GM12878 (cell line): ENCODE data around the gene NELFE. TPM values are rescaled to one million over a fixed set of nuclear protein-coding genes. Genes with fewer than 3 reads are reported as not detected.

ENCODE experiments used
- ATAC-seq: fragments of 200-7000 bp; cut with Tn5 transposase; 3 replicates; pipeline ENCODE4 v1.9.1; 2020; ENCODE audit warnings: mild to moderate bottlenecking, moderate library complexity
- BruUV-seq: library from RNA; stranded (reverse); fragments of 400-500 nt; replicated peaks from 2 replicates; lab custom pipeline; 2021; lab: Mats Ljungman, UMichigan
- CTCF ChIA-PET: fragments of 300-600 bp; sonication (Branson Sonifier 250); formaldehyde crosslinking; extraction: SDS; loops from one replicate; lab custom pipeline; 2021; ENCODE audit warnings: inconsistent platforms; lab: Yijun Ruan, JAX
- POLR2A ChIA-PET: fragments of 350-600 bp; formaldehyde crosslinking; extraction: SDS; loops from one replicate; lab custom pipeline; 2021; ENCODE audit warnings: inconsistent platforms; lab: Charles Lee
- RAD21 ChIA-PET: fragments of 300-600 bp; sonication (Branson Sonifier 250); formaldehyde crosslinking; loops from one replicate; lab custom pipeline; 2023; ENCODE audit warnings: antibody characterized with exemption; ENCODE audit not compliant: unreplicated experiment; lab: Charles Lee
- SMC1A ChIA-PET: fragments of 300-600 bp; sonication (Branson Sonifier 250); formaldehyde crosslinking; loops from one replicate; lab custom pipeline; 2023; ENCODE audit not compliant: unreplicated experiment, uncharacterized antibody; lab: Charles Lee
- DNase-seq: peaks from one replicate; pipeline ENCODE4 v3.0.0-alpha.2; 2011; ENCODE audit warnings: low read depth, low spot score
- FAIRE-seq: peaks from 3 replicates; lab custom pipeline; 2011; peaks lifted over from hg19 to GRCh38; lab: Jason Lieb, UNC
- H2AFZ ChIP-seq: 2 replicates; pipeline ENCODE4 v1.6.0; 2011; ENCODE audit warnings: low read depth, low read length, control low read depth; ENCODE audit not compliant: control insufficient read depth
- H3K27ac ChIP-seq: 2 replicates; pipeline ENCODE4 v1.5.1; 2011; ENCODE audit warnings: control low read depth; ENCODE audit not compliant: control insufficient read depth, insufficient read depth
- H3K27me3 ChIP-seq, 2 experiments: replicated peaks in 1 of 2; 2 replicates each; pipeline versions ENCODE4 v1.6.0 to v1.6.1; 2011; ENCODE audit warnings: low read length in 1 of 2; ENCODE audit not compliant: control insufficient read depth in 2 of 2, insufficient read depth in 2 of 2
- H3K36me3 ChIP-seq, 2 experiments: 2 replicates each; pipeline ENCODE4 v1.5.1; 2011; ENCODE audit warnings: low read length in 1 of 2; ENCODE audit not compliant: control insufficient read depth in 2 of 2, insufficient read depth in 2 of 2
- H3K4me1 ChIP-seq: 2 replicates; pipeline ENCODE4 v1.6.1; 2011; ENCODE audit warnings: mild to moderate bottlenecking, low read length, moderate library complexity, mixed read lengths; ENCODE audit not compliant: control insufficient read depth, insufficient read depth
- H3K4me2 ChIP-seq: 2 replicates; pipeline ENCODE4 v1.6.0; 2011; ENCODE audit warnings: control low read depth; ENCODE audit not compliant: control insufficient read depth, insufficient read depth
- H3K4me3 ChIP-seq: fragments of 200-600 bp; sonication (generic); 2 replicates; pipeline ENCODE4 v1.5.1; 2016
- H3K79me2 ChIP-seq: 2 replicates; pipeline ENCODE4 v1.6.0; 2011; ENCODE audit warnings: low read length; ENCODE audit not compliant: control insufficient read depth, insufficient read depth
- H3K9ac ChIP-seq: 2 replicates; pipeline ENCODE4 v1.8.0; 2011; ENCODE audit warnings: low read length, control low read depth, mixed read lengths; ENCODE audit not compliant: control insufficient read depth, insufficient read depth
- H3K9me3 ChIP-seq: replicated peaks from 3 replicates; pipeline ENCODE4 v1.5.1; 2011; ENCODE audit warnings: mild to moderate bottlenecking, low read length; ENCODE audit not compliant: control insufficient read depth, insufficient read depth
- H4K20me1 ChIP-seq: 2 replicates; pipeline ENCODE4 v1.6.0; 2011; ENCODE audit not compliant: control insufficient read depth, insufficient read depth
- ATF7 ChIP-seq: fragments of 450-650 bp; IDR thresholded peaks from 2 replicates; pipeline ENCODE4 v1.6.1; 2016; ENCODE audit warnings: low read depth, mild to moderate bottlenecking
- CEBPB ChIP-seq, 2 experiments: fragments of 150-350 bp in 1 of 2; IDR thresholded peaks; 2 replicates each; pipeline ENCODE4 v1.6.1; 2012 to 2014; ENCODE audit warnings: low read depth in 2 of 2, low read length in 2 of 2, borderline replicate concordance in 1 of 2, inconsistent platforms in 1 of 2
- EGR1 ChIP-seq, 2 experiments: IDR thresholded peaks; 1 replicate in 1 of 2; 2 replicates in 1 of 2; pipeline ENCODE4 v1.6.1; 2011 to 2012; ENCODE audit warnings: low read depth in 2 of 2, low read length in 2 of 2, borderline replicate concordance in 1 of 2, mild to moderate bottlenecking in 1 of 2, moderate library complexity in 1 of 2
- FOXM1 ChIP-seq: IDR thresholded peaks from 2 replicates; pipeline ENCODE4 v1.6.1; 2012; ENCODE audit warnings: low read depth, mild to moderate bottlenecking, inconsistent platforms, low read length, moderate library complexity
- HCFC1 ChIP-seq: fragments of 150-350 bp; IDR thresholded peaks from 2 replicates; pipeline ENCODE4 v1.6.1; 2014; ENCODE audit warnings: low read length
- HDAC6 ChIP-seq: fragments of 200-600 bp; sonication (generic); IDR thresholded peaks from one replicate; pipeline ENCODE4 v1.8.0; 2017; ENCODE audit warnings: antibody characterized with exemption; ENCODE audit not compliant: unreplicated experiment
- MEF2A ChIP-seq: IDR thresholded peaks from 2 replicates; pipeline ENCODE4 v1.6.1; 2011; ENCODE audit warnings: low read depth, mild to moderate bottlenecking, low read length, moderate library complexity; ENCODE audit not compliant: insufficient read depth
- MTA3 ChIP-seq: IDR thresholded peaks from 2 replicates; pipeline ENCODE4 v1.6.1; 2012; ENCODE audit warnings: low read length, inconsistent platforms, borderline replicate concordance
- MYC ChIP-seq: IDR thresholded peaks from 2 replicates; pipeline ENCODE4 v1.6.1; 2011; ENCODE audit warnings: mild to moderate bottlenecking, low read length, moderate library complexity, inconsistent platforms; ENCODE audit not compliant: insufficient read depth, insufficient replicate concordance, insufficient read length, severe bottlenecking
- NR2F1 ChIP-seq: fragments of 450-650 bp; conservative IDR thresholded peaks from 2 replicates; pipeline ENCODE4 v1.6.1; 2017; ENCODE audit warnings: mild to moderate bottlenecking
- NRF1 ChIP-seq: conservative IDR thresholded peaks from 2 replicates; pipeline ENCODE4 v1.6.1; 2011; ENCODE audit warnings: mild to moderate bottlenecking, low read depth, low read length, improper control_type of control experiment
- PML ChIP-seq: IDR thresholded peaks from 2 replicates; pipeline ENCODE4 v1.6.1; 2012; ENCODE audit warnings: low read length, inconsistent platforms
- RAD21 ChIP-seq: IDR thresholded peaks from 2 replicates; pipeline ENCODE4 v1.6.1; 2011; ENCODE audit warnings: mild to moderate bottlenecking, low read depth, low read length, moderate library complexity; ENCODE audit not compliant: insufficient read depth
- SIX5 ChIP-seq: IDR thresholded peaks from 2 replicates; pipeline ENCODE4 v1.6.1; 2011; ENCODE audit warnings: mild to moderate bottlenecking, low read depth, low read length, moderate library complexity; ENCODE audit not compliant: severe bottlenecking
- SMC3 ChIP-seq: IDR thresholded peaks from 2 replicates; pipeline ENCODE4 v1.6.1; 2011; ENCODE audit warnings: low read length, improper control_type of control experiment, borderline replicate concordance
- TCF12 ChIP-seq: IDR thresholded peaks from 2 replicates; pipeline ENCODE4 v1.6.1; 2011; ENCODE audit warnings: low read depth, mild to moderate bottlenecking, low read length
- TCF7 ChIP-seq: IDR thresholded peaks from 2 replicates; pipeline ENCODE4 v1.6.1; 2014; ENCODE audit warnings: antibody characterized with exemption, borderline replicate concordance
- WRNIP1 ChIP-seq: IDR thresholded peaks from 2 replicates; pipeline ENCODE4 v1.6.1; 2011; ENCODE audit warnings: low read depth, low read length, improper control_type of control experiment, borderline replicate concordance
- WGBS: methylation state at CpG from one replicate; pipeline ENCODE4 v1.1.6; 2016; ENCODE audit warnings: low lambda C conversion rate; ENCODE audit not compliant: insufficient replicate concordance, insufficient coverage; ENCODE audit errors: missing lambda C conversion rate; 5-methylcytosine and 5-hydroxymethylcytosine counted together
- in situ Hi-C: fragments of 300-500 bp; cut with MboI; formaldehyde crosslinking; loops from 9 replicates; pipeline ENCODE4 v1.14.3; 2018; ENCODE audit warnings: mixed read lengths
- intact Hi-C: fragments of 100-400 bp; cut with micrococcal nuclease; formaldehyde crosslinking; loops from one replicate; pipeline ENCODE4 v1.14.2; 2022; ENCODE audit not compliant: unreplicated experiment
- polyA plus RNA-seq, 11 experiments: library from polyadenylated mRNA; depleted of rRNA in 4 of 11; unstranded in 6 of 11; stranded (reverse) in 5 of 11; fragments of >200 nt; fragmentation: Nextera tagmentation in 4 of 11; fragmentation: Illumina TruSeq in 1 of 11; extraction: Ambion mirVana in 4 of 11; extraction: Trizol in 1 of 11; gene quantifications; 1 replicate in 1 of 11; 2 replicates in 10 of 11; pipeline versions ENCODE4 v1.2.1 to v1.2.3, GENCODE V29; 2011 to 2016; ENCODE audit warnings: inconsistent platforms in 2 of 11, missing spikeins in 2 of 11, low read depth in 1 of 11
- total RNA-seq, 4 experiments: library from RNA; depleted of rRNA in 3 of 4; stranded (reverse); fragments of >200 nt in 3 of 4; fragmentation: Illumina TruSeq in 1 of 4; extraction: Trizol in 1 of 4; gene quantifications; 2 replicates each; pipeline versions ENCODE4 v1.2.1 to v1.2.3, GENCODE V29; 2013 to 2021
- TF ChIP-seq, protein P1 (sequence below), 3 experiments: IDR thresholded peaks in 2 of 3; conservative IDR thresholded peaks in 1 of 3; 2 replicates each; pipeline ENCODE4 v1.5.1; 2011; ENCODE audit warnings: low read depth in 3 of 3, low read length in 3 of 3, mild to moderate bottlenecking in 3 of 3, control low read depth in 2 of 3, moderate library complexity in 2 of 3, inconsistent platforms in 1 of 3, mixed read lengths in 1 of 3; ENCODE audit not compliant: control insufficient read depth in 2 of 3, insufficient read depth in 1 of 3; ENCODE audit errors: extremely low read depth in 1 of 3
- TF ChIP-seq, protein P2 (sequence below): fragments of 450-650 bp; IDR thresholded peaks from 2 replicates; pipeline ENCODE4 v1.6.1; 2017; ENCODE audit warnings: borderline replicate concordance

The NELFE gene
- total and polyA plus RNA-seq, 10 of the 15 experiments (the other 5 are each of a cell fraction or from before 2014, with no cell fraction given) = 8.5 to 105 (median 59.7) TPM

DNA sequence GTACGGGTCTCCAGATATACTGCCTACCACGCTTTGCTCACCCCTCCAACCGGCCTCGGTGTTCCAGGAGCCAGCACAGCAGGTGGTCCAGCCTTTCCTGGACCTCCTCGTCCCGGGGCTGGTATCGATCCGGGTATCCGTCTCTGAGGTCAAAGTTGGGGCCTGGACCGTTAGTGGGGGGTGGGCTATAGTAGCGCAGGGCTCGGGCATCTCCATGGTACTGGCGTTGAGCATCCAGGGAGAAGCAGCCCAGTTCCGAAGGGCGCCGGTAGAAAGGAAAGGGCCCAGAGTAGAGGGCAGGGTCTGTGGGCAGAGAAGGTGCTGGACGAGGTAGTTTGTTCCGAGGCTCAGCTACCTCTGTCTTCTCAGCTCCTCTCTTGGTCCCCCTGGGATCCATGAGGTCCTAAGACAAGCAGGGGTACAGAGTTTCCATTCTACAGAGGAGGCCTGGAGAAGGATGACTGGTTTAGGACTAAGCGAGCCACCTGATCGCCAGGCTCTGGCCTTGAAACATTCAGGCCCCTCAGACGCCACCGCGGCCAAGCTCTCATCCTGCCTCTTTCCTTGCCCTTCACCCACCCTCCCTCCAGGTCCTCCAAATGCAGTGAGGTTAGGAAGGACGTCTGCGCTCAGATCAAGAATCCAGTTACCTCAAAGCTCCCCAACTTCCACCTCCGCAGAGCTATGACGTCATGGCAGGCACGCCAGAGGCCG, 12.7 kb upstream of the NELFE start:
- peak overlapping the region; percentile 66 for H3K4me3 ChIP-seq
- POLR2A ChIA-PET = interaction anchor here (0.5 to 4.3 kb wide), 5 partner anchors 14 to 424 kb away, joined by 3 to 48 read pairs (median 4); partner anchors contain the start of genes NELFE, NFKBIL1, SKIC2 and ZBTB12
- peak overlapping the region; percentile 90 for H3K9ac ChIP-seq
- H4K20me1 ChIP-seq = no peaks in the 10 kb centered on the region
- no peak for DNase-seq
- WGBS = 27% methylated on average over 28 of the region's 29 CpGs
- no peaks in the 10 kb centered on the region for H3K9me3 ChIP-seq
- H3K27me3 ChIP-seq = no peaks in the 10 kb centered on the region
- in situ Hi-C loops = loop anchor here (10.0 kb wide), 1 partner anchor 63 kb away; the partner anchor contains the start of gene CYP21A2
- peak overlapping the region; percentile 99 for H2AFZ ChIP-seq
- CTCF ChIA-PET = interaction anchor here (0.6 to 3.1 kb wide), 4 partner anchors 12 to 430 kb away, joined by 3 to 10 read pairs (median 4); partner anchors contain the start of genes NELFE and SKIC2
- RAD21 ChIA-PET = interaction anchor here (0.7 to 1.9 kb wide), 9 partner anchors 13 to 309 kb away, joined by 3 to 11 read pairs (median 3); partner anchors contain the start of genes NELFE, NEU1 and SKIC2
- peaks cover 13% of the 10 kb centered on the region for H3K4me1 ChIP-seq
- H3K79me2 ChIP-seq = peaks cover 22% of the 10 kb centered on the region
- FAIRE-seq = peak; percentile 84
- H3K36me3 ChIP-seq = peaks cover 8 to 12% of the 10 kb centered on the region in 2 experiments; a peak in 3 of 4 replicates
- SMC1A ChIA-PET = interaction anchor here (1.0 to 1.8 kb wide), 3 partner anchors 12 to 69 kb away, joined by 3 to 17 read pairs (median 3); partner anchors contain the start of genes NELFE, SKIC2 and ZBTB12
- intact Hi-C loops = no loop called here
- peak overlapping the region; percentile 99 for H3K27ac ChIP-seq
- peak overlapping the region; percentile 100 for H3K4me2 ChIP-seq
- BruUV-seq = TSS peak; percentile 92
- no peak; the same call in 1 of the 3 replicates for ATAC-seq
- TF ChIP-seq EGR1 (IDR thresholded peaks at IDR 0.05; ENCODE audit: borderline replicate concordance in 1 of 2, low read depth in 2 of 2, low read length in 2 of 2) (peak in 1 of 2 experiments; percentile 89; a peak in 1 of 3 replicates), CEBPB (IDR thresholded peaks at IDR 0.05; ENCODE audit: borderline replicate concordance in 1 of 2, low read depth in 2 of 2, low read length in 2 of 2) (no peak), ATF7 (peak; percentile 100), HCFC1 (no peak), NRF1 (no peak), PML (0 out of 2 replicates have a peak, but pooled peaks have one; percentile 74), TCF12 (no peak), MEF2A (no peak), FOXM1 (no peak), MYC (peak; percentile 57), NR2F1 (no peak), TCF7 (no peak), SMC3 (no peak), HDAC6 (no peak), MTA3 (peak; percentile 89; the same call in 1 of the 2 replicates), SIX5 (no peak), RAD21 (no peak), WRNIP1 (no peak)
- TF ChIP-seq, protein P1, sequence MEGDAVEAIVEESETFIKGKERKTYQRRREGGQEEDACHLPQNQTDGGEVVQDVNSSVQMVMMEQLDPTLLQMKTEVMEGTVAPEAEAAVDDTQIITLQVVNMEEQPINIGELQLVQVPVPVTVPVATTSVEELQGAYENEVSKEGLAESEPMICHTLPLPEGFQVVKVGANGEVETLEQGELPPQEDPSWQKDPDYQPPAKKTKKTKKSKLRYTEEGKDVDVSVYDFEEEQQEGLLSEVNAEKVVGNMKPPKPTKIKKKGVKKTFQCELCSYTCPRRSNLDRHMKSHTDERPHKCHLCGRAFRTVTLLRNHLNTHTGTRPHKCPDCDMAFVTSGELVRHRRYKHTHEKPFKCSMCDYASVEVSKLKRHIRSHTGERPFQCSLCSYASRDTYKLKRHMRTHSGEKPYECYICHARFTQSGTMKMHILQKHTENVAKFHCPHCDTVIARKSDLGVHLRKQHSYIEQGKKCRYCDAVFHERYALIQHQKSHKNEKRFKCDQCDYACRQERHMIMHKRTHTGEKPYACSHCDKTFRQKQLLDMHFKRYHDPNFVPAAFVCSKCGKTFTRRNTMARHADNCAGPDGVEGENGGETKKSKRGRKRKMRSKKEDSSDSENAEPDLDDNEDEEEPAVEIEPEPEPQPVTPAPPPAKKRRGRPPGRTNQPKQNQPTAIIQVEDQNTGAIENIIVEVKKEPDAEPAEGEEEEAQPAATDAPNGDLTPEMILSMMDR (IDR thresholded peaks at IDR 0.05 in 2 of 3, conservative IDR thresholded peaks at IDR 0.05 in 1 of 3; ENCODE audit: control insufficient read depth in 2 of 3, extremely low read depth in 1 of 3, insufficient read depth in 1 of 3, low read depth in 3 of 3, low read length in 3 of 3) = no peak
- TF ChIP-seq, protein P2, sequence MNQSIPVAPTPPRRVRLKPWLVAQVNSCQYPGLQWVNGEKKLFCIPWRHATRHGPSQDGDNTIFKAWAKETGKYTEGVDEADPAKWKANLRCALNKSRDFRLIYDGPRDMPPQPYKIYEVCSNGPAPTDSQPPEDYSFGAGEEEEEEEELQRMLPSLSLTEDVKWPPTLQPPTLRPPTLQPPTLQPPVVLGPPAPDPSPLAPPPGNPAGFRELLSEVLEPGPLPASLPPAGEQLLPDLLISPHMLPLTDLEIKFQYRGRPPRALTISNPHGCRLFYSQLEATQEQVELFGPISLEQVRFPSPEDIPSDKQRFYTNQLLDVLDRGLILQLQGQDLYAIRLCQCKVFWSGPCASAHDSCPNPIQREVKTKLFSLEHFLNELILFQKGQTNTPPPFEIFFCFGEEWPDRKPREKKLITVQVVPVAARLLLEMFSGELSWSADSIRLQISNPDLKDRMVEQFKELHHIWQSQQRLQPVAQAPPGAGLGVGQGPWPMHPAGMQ = no peak
